Glutamatergic neuron (in vitro differentiated cells): ENCODE results near the gene IMMT. TPM values are rescaled to one million over a fixed set of nuclear protein-coding genes. Genes with fewer than 3 reads are reported as not detected.

Experiments used
- DNase-seq: peaks from one replicate; pipeline ENCODE4 v3.0.0; 2022
- H3K27ac Mint-ChIP-seq: one replicate; pipeline ENCODE4 v1.8.0; 2020; ENCODE audit warnings: mild to moderate bottlenecking, mixed read lengths, inconsistent platforms; ENCODE audit not compliant: unreplicated experiment
- H3K27me3 Mint-ChIP-seq: one replicate; pipeline ENCODE4 v1.8.0; 2020; ENCODE audit warnings: mild to moderate bottlenecking, moderate library complexity, mixed read lengths, inconsistent platforms; ENCODE audit not compliant: unreplicated experiment
- H3K36me3 Mint-ChIP-seq: one replicate; pipeline ENCODE4 v1.8.0; 2020; ENCODE audit warnings: mild to moderate bottlenecking, mixed read lengths, inconsistent platforms; ENCODE audit not compliant: unreplicated experiment
- H3K4me1 Mint-ChIP-seq: one replicate; pipeline ENCODE4 v1.8.0; 2020; ENCODE audit warnings: mild to moderate bottlenecking, low read depth, mixed read lengths, inconsistent platforms; ENCODE audit not compliant: unreplicated experiment
- H3K4me3 Mint-ChIP-seq: one replicate; pipeline ENCODE4 v1.8.0; 2020; ENCODE audit warnings: mild to moderate bottlenecking, mixed read lengths, inconsistent platforms; ENCODE audit not compliant: unreplicated experiment
- H3K9me3 Mint-ChIP-seq: one replicate; pipeline ENCODE4 v1.8.0; 2020; ENCODE audit warnings: mild to moderate bottlenecking, moderate library complexity, mixed read lengths, inconsistent platforms; ENCODE audit not compliant: unreplicated experiment
- total RNA-seq: library from RNA; stranded (reverse); fragmentation: NEBNext Ultra II Directional; extraction: Animal tissue kit (Norgen Biotek cat#: 25700); gene quantifications from one replicate; pipeline ENCODE4 v1.2.1, GENCODE V29; 2021; ENCODE audit not compliant: unreplicated experiment
- TF ChIP-seq, protein P1 (sequence below): fragments of 200-600 bp; sonication (generic); IDR thresholded peaks from one replicate; pipeline ENCODE4 v1.5.0; 2021; ENCODE audit not compliant: partially characterized antibody, unreplicated experiment

IMMT gene
- total RNA-seq, 1 donor from 2014 or later = 124 TPM

DNA sequence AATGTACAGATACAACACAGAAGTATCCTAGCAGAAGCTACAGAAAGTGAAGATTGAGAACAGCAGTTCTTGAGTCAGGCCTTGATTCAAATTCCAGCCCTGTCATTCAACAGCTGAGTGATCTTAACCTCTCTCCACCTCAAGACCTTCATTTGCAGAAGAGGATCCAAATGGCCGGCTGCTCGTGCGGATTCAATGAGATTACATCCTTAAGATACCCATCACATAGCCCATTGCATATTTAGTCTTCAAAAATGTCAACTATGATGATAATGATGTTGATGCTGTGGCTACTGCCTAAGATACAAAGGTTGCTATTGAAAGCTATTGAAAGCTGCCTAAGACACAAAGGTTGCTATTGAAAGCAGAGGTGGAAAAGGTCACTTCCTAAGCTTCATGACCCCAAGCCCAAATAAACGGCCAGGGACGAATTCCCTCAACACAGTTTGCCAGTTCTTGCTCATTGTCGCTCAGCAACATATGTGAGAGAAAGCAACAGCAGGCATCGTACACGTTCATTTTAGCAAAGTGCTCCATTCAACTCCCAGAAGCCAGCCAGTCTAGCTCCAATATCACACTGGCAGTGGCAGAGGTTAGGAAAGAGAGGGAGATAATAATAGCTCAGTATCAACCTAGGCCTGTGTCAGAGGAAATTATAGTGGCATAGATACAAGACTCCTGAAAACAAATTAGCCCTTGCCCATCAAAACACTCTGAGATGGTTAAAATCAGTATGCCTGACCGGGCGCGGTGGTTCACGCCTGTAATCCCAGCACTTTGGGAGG is 40.1 kb upstream of the IMMT start:
- Mint-ChIP-seq H3K9me3 (peaks cover 12% of the 10 kb centered on the region), H3K4me1 (peaks cover 19% of the 10 kb centered on the region), H3K36me3 (peaks cover 7% of the 10 kb centered on the region), H3K4me3 (no peak overlapping the region), H3K27ac (peak overlapping the region; percentile 23), H3K27me3 (no peaks in the 10 kb centered on the region)
- TF ChIP-seq, protein P1, sequence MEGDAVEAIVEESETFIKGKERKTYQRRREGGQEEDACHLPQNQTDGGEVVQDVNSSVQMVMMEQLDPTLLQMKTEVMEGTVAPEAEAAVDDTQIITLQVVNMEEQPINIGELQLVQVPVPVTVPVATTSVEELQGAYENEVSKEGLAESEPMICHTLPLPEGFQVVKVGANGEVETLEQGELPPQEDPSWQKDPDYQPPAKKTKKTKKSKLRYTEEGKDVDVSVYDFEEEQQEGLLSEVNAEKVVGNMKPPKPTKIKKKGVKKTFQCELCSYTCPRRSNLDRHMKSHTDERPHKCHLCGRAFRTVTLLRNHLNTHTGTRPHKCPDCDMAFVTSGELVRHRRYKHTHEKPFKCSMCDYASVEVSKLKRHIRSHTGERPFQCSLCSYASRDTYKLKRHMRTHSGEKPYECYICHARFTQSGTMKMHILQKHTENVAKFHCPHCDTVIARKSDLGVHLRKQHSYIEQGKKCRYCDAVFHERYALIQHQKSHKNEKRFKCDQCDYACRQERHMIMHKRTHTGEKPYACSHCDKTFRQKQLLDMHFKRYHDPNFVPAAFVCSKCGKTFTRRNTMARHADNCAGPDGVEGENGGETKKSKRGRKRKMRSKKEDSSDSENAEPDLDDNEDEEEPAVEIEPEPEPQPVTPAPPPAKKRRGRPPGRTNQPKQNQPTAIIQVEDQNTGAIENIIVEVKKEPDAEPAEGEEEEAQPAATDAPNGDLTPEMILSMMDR = no peak
- no peak for DNase-seq

DNA sequence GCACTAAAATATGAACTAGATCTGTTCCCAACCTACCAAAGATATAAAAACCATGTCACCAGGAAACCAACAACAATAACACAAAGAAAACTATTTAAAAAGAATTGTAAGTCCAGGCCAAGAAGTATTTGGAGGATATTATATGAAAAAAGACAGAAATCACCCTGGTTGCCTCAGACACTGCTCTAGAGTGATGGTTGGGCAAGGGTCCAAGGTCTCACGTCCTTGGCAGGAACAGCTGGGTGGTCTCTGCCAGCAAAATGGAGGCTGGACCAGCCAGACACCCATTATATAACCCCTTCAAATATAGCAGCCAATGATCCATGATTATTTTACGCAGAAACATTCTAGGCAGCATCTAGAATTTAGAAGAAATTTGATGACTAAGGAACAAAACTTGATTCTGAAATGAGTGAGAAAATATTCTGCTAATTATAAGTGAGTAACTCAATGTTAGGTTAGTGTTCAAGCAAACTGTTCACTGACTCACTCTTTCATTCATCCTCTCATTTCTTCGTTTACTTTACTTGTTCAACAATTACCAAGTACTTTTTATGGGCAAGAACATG is 39.4 kb upstream of the IMMT start:
- Mint-ChIP-seq H3K4me3 (no peak overlapping the region), H3K27ac (no peak overlapping the region), H3K27me3 (no peaks in the 10 kb centered on the region)

GRCh38 chr2:86233436-86233835 is 38.2 kb upstream of the IMMT start:
- peaks cover 6% of the 10 kb centered on the region for H3K36me3 Mint-ChIP-seq
- peaks cover 12% of the 10 kb centered on the region for H3K9me3 Mint-ChIP-seq
- DNase-seq = no peak
- peaks cover 2% of the 10 kb centered on the region for H3K27me3 Mint-ChIP-seq
- TF ChIP-seq, protein P1 = no peak
- peaks cover 19% of the 10 kb centered on the region for H3K4me1 Mint-ChIP-seq
- H3K4me3 Mint-ChIP-seq = peak overlapping the region; percentile 30
- H3K27ac Mint-ChIP-seq = no peak overlapping the region

More for the DNA sequence above, 39.4 kb upstream of the IMMT start:
- no peak for DNase-seq
- TF ChIP-seq, protein P1 = no peak
- H3K9me3 Mint-ChIP-seq = peaks cover 12% of the 10 kb centered on the region
- peaks cover 7% of the 10 kb centered on the region for H3K36me3 Mint-ChIP-seq
- H3K4me1 Mint-ChIP-seq = peaks cover 19% of the 10 kb centered on the region

DNA sequence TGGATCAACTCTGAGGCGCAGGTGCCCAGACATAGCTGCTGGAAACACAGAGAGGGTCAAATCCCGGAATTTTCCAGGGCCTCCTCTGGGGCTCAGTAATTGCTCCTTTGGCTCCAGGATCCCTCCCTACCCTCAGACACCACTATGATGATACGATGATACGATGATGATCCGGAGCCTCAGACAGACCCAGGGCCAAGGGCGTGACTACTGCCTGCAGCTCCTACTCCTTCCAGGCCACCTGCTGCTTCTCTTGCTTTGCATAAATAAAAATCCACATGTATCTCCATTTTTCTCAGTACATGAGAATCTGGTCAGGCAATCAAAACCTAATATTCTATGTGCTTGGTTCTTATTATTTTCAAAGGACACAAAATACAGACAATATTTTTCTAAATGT is 37.6 kb upstream of the IMMT start:
- H3K4me1 Mint-ChIP-seq = peaks cover 19% of the 10 kb centered on the region
- peaks cover 3% of the 10 kb centered on the region for H3K36me3 Mint-ChIP-seq
- H3K4me3 Mint-ChIP-seq = no peak overlapping the region
- DNase-seq = no peak
- TF ChIP-seq, protein P1 = no peak
- H3K9me3 Mint-ChIP-seq = peaks cover 13% of the 10 kb centered on the region
- peaks cover 2% of the 10 kb centered on the region for H3K27me3 Mint-ChIP-seq
- H3K27ac Mint-ChIP-seq = no peak overlapping the region

DNA sequence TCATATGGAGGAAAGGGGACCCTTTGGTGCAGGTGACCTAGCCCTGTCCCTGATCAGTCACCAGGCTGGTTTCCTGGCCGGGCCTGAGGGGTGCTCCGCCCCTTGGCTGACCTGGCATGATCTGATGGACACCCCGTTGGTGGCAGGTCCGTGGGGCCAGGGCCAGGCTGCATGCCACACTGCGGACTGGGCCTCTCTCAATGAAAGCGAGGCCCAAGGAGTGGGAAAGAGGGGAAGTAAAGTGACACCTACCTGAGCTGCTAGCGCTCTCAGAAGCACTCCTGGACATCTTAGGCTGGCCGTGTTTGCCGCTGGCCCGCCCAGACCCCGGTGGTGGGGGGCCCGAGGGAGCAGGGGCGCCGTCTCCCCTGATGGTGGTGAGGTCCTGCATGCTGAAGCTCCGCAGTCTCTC is 37.1 kb upstream of the IMMT start:
- no peak for DNase-seq
- Mint-ChIP-seq H3K36me3 (peaks cover 3% of the 10 kb centered on the region), H3K9me3 (peaks cover 17% of the 10 kb centered on the region), H3K27ac (no peak overlapping the region), H3K4me1 (peaks cover 19% of the 10 kb centered on the region), H3K27me3 (peaks cover 2% of the 10 kb centered on the region), H3K4me3 (no peak overlapping the region)
- TF ChIP-seq, protein P1 = no peak
